Lung (tissue), 12 donors: ENCODE results near the gene NDUFA7. TPM values are rescaled to one million over a fixed set of nuclear protein-coding genes. Genes with fewer than 3 reads are reported as not detected.

Experiments
- ATAC-seq: fragments of 200-7000 bp; cut with Tn5 transposase; one replicate; pipeline ENCODE4 v1.9.1; 2020; ENCODE audit warnings: moderate number of reproducible peaks; ENCODE audit not compliant: insufficient read depth, low FRiP score
- DNase-seq, 3 donors: peaks; one replicate each; pipeline ENCODE4 v3.0.0-alpha.2; 2013 to 2017
- H3K27ac ChIP-seq, 2 donors: one replicate each; pipeline ENCODE4 v1.5.1; 2013; ENCODE audit warnings: mild to moderate bottlenecking in 2 of 2, moderate library complexity in 2 of 2, control low read depth in 1 of 2, inconsistent platforms in 1 of 2, low read depth in 1 of 2, low read length in 1 of 2
- H3K27me3 ChIP-seq, 3 donors: one replicate each; pipeline ENCODE4 v1.5.1; 2013; ENCODE audit warnings: low read length in 2 of 3; ENCODE audit not compliant: control insufficient read depth in 3 of 3, insufficient read depth in 3 of 3
- H3K36me3 ChIP-seq, 4 donors: one replicate each; pipeline ENCODE4 v1.5.1; 2013; ENCODE audit warnings: low read length in 4 of 4, mild to moderate bottlenecking in 1 of 4, moderate library complexity in 1 of 4; ENCODE audit not compliant: control insufficient read depth in 4 of 4, insufficient read depth in 4 of 4
- H3K4me1 ChIP-seq, 5 donors: one replicate each; pipeline ENCODE4 v1.5.1; 2013; ENCODE audit warnings: low read length in 5 of 5, mild to moderate bottlenecking in 2 of 5, moderate library complexity in 1 of 5; ENCODE audit not compliant: control insufficient read depth in 5 of 5, insufficient read depth in 5 of 5
- H3K4me3 ChIP-seq: one replicate; pipeline ENCODE4 v1.5.1; 2013; ENCODE audit warnings: mild to moderate bottlenecking, control low read depth, moderate library complexity
- H3K9ac ChIP-seq, 2 donors: one replicate each; pipeline ENCODE4 v1.5.1; 2013; ENCODE audit warnings: low read length in 2 of 2, control low read depth in 1 of 2; ENCODE audit not compliant: insufficient read depth in 1 of 2
- H3K9me3 ChIP-seq, 4 donors: one replicate each; pipeline ENCODE4 v1.5.1; 2013; ENCODE audit warnings: low read length in 3 of 4, mild to moderate bottlenecking in 1 of 4, moderate library complexity in 1 of 4; ENCODE audit not compliant: control insufficient read depth in 4 of 4, insufficient read depth in 3 of 4
- CTCF ChIP-seq: IDR thresholded peaks from 2 replicates; pipeline ENCODE4 v1.5.1; 2012; ENCODE audit warnings: mild to moderate bottlenecking; ENCODE audit errors: control extremely low read depth, extremely low read depth
- WGBS, 2 donors: extraction: QIAGEN DNeasy Blood & Tissue Kit; methylation state at CpG; one replicate each; pipeline ENCODE4 v1.1.7; 2013; 5-methylcytosine and 5-hydroxymethylcytosine counted together
- polyA plus RNA-seq, 2 donors: library from polyadenylated mRNA; stranded (reverse); fragments of 200-250 nt; gene quantifications; one replicate each; pipeline ENCODE4 v1.2.1, GENCODE V29; 2013
- total RNA-seq, 2 donors: library from RNA; depleted of rRNA in 1 of 2; stranded (reverse); fragments of >200 nt in 1 of 2; gene quantifications; one replicate each; pipeline ENCODE4 v1.2.1, GENCODE V29; 2014 to 2021
- donor health status: control.
- donor health status: control.
- donor health status: Bipolar disorder and iron deficiency.
- donor health status: healthy.
- donor health status: DM: yes; HTN: yes; CAD: no.

The NDUFA7 gene
- total and polyA plus RNA-seq, 4 donors, result 10.6 to 239 (median 86.8) TPM

GRCh38 chr19:8363803-8364771 is 42.9 kb upstream of the NDUFA7 start, which contains the start of gene ANGPTL4:
TSS of gene ANGPTL4 (plus strand) at chr19:8364155. CDS start at chr19:8364322, 167 bp downstream.
- peak within 1 kb of the TSS; percentile 32 for H3K4me3 ChIP-seq
- DNase-seq (peak; percentile 62 to 75 (median 71)), ATAC-seq (peak; percentile 42)
- no peak within 1 kb of the TSS for H3K9ac ChIP-seq
- peaks cover 0 to 4% (median 0%) of the 10 kb centered on the region in 3 donors for H3K27me3 ChIP-seq
- peaks cover 6 to 49% (median 30%) of the 10 kb centered on the region in 5 donors for H3K4me1 ChIP-seq
- H3K9me3 ChIP-seq, result no peaks in the 10 kb centered on the region
- H3K27ac ChIP-seq, result peak within 1 kb of the TSS; percentile 38 to 46
- TF ChIP-seq CTCF, result no peak
- H3K36me3 ChIP-seq, result peaks cover 0 to 2% (median 0%) of the 10 kb centered on the region in 4 donors
- 2% methylated on average over 69 to 81 of the region's 81 CpGs for WGBS, 2 donors

GRCh38 chr19:8361921-8362793 is 41.0 kb upstream of the NDUFA7 start:
- TF ChIP-seq CTCF, result no peak
- Histone ChIP-seq H3K9ac (peak overlapping the region in 1 of 2 donors; percentile 38), H3K27ac (peak overlapping the region; percentile 86 to 98), H3K36me3 (no peaks in the 10 kb centered on the region), H3K27me3 (peaks cover 0 to 4% (median 0%) of the 10 kb centered on the region in 3 donors), H3K4me1 (peaks cover 5 to 30% (median 20%) of the 10 kb centered on the region in 5 donors), H3K9me3 (no peaks in the 10 kb centered on the region), H3K4me3 (no peak overlapping the region)
- 17 to 26% methylated on average over 12 of the region's 12 CpGs for WGBS, 2 donors
- DNase-seq, result peak; percentile 94 to 97 (median 95)
- ATAC-seq, result peak; percentile 82

GRCh38 chr19:8360196-8360595 is 39.0 kb upstream of the NDUFA7 start:
- DNase-seq, result no peak
- H3K36me3 ChIP-seq, result no peaks in the 10 kb centered on the region
- WGBS, 2 donors, result 84 to 88% methylated on average over 8 of the region's 8 CpGs
- H3K9ac ChIP-seq, result no peak overlapping the region
- no peak for ATAC-seq
- no peak for TF ChIP-seq CTCF
- no peak overlapping the region for H3K4me3 ChIP-seq
- no peaks in the 10 kb centered on the region for H3K9me3 ChIP-seq
- peaks cover 0 to 23% (median 15%) of the 10 kb centered on the region in 5 donors for H3K4me1 ChIP-seq
- H3K27ac ChIP-seq, result no peak overlapping the region
- peaks cover 0 to 2% (median 0%) of the 10 kb centered on the region in 3 donors for H3K27me3 ChIP-seq
